ENCODE data around the gene EEF1AKMT2. TPM values are rescaled to one million over a fixed set of nuclear protein-coding genes. Genes with fewer than 3 reads are reported as not detected.

Gene EEF1AKMT2
- total RNA-seq, 1 donor = 20.3 TPM

GRCh38 chr10:124717911-124718741 lies 73.6 kb downstream of the EEF1AKMT2 start:
- Histone ChIP-seq H2AFZ (ENCODE audit: low read length) (no peak overlapping the region), H3K9me3 (ENCODE audit: low read depth, low read length) (no peaks in the 10 kb centered on the region), H3K36me3 (ENCODE audit: insufficient read depth, low read length) (no peaks in the 10 kb centered on the region), H3K4me1 (ENCODE audit: insufficient read depth, low read length) (peaks cover 13% of the 10 kb centered on the region), H3K4me3 (ENCODE audit: insufficient read depth, low read length) (no peak overlapping the region), H3K79me2 (ENCODE audit: insufficient read depth, low read length) (peaks cover 14% of the 10 kb centered on the region), H3K4me2 (ENCODE audit: insufficient read depth, low read length) (no peak overlapping the region), H3K27ac (ENCODE audit: low read depth, low read length) (no peak overlapping the region), H4K20me1 (ENCODE audit: insufficient read depth, low read length) (peaks cover 25% of the 10 kb centered on the region), H3K27me3 (ENCODE audit: insufficient read depth, low read length) (no peaks in the 10 kb centered on the region)
- DNase-seq (ENCODE audit: insufficient read length, low spot score, missing footprints) = peak; percentile 69
- TF ChIP-seq CTCF (IDR thresholded peaks at IDR 0.05; ENCODE audit: extremely low read depth, low read depth, low read length) = no peak

- no peaks in the 10 kb centered on the region for H3K27me3 ChIP-seq (ENCODE audit: insufficient read depth, low read length)
- no peak overlapping the region for H3K4me2 ChIP-seq (ENCODE audit: insufficient read depth, low read length)
- TF ChIP-seq CTCF (IDR thresholded peaks at IDR 0.05; ENCODE audit: extremely low read depth, low read depth, low read length) = no peak
- peaks cover 30% of the 10 kb centered on the region for H4K20me1 ChIP-seq (ENCODE audit: insufficient read depth, low read length)
- peaks cover 14% of the 10 kb centered on the region for H3K79me2 ChIP-seq (ENCODE audit: insufficient read depth, low read length)
- H2AFZ ChIP-seq (ENCODE audit: low read length) = no peak overlapping the region
- H3K9me3 ChIP-seq (ENCODE audit: low read depth, low read length) = no peaks in the 10 kb centered on the region
- H3K36me3 ChIP-seq (ENCODE audit: insufficient read depth, low read length) = no peaks in the 10 kb centered on the region
- no peak overlapping the region for H3K27ac ChIP-seq (ENCODE audit: low read depth, low read length)
- peaks cover 11% of the 10 kb centered on the region for H3K4me1 ChIP-seq (ENCODE audit: insufficient read depth, low read length)
- H3K4me3 ChIP-seq (ENCODE audit: insufficient read depth, low read length) = no peak overlapping the region
- peak; percentile 0 for DNase-seq (ENCODE audit: insufficient read length, low spot score, missing footprints)
These were observed 74.5 kb downstream of the EEF1AKMT2 start for GRCh38 chr10:124717041-124717757.

- peaks cover 30% of the 10 kb centered on the region for H4K20me1 ChIP-seq (ENCODE audit: insufficient read depth, low read length)
- H3K79me2 ChIP-seq (ENCODE audit: insufficient read depth, low read length) = peaks cover 14% of the 10 kb centered on the region
- no peak overlapping the region for H3K27ac ChIP-seq (ENCODE audit: low read depth, low read length)
- DNase-seq (ENCODE audit: insufficient read length, low spot score, missing footprints) = peak; percentile 3
- H3K4me2 ChIP-seq (ENCODE audit: insufficient read depth, low read length) = no peak overlapping the region
- no peaks in the 10 kb centered on the region for H3K27me3 ChIP-seq (ENCODE audit: insufficient read depth, low read length)
- TF ChIP-seq CTCF (IDR thresholded peaks at IDR 0.05; ENCODE audit: extremely low read depth, low read depth, low read length) = no peak
- no peaks in the 10 kb centered on the region for H3K36me3 ChIP-seq (ENCODE audit: insufficient read depth, low read length)
- H2AFZ ChIP-seq (ENCODE audit: low read length) = no peak overlapping the region
- no peaks in the 10 kb centered on the region for H3K9me3 ChIP-seq (ENCODE audit: low read depth, low read length)
- peaks cover 11% of the 10 kb centered on the region for H3K4me1 ChIP-seq (ENCODE audit: insufficient read depth, low read length)
- H3K4me3 ChIP-seq (ENCODE audit: insufficient read depth, low read length) = no peak overlapping the region
These were observed 75.3 kb downstream of the EEF1AKMT2 start for GRCh38 chr10:124716369-124716768.

GRCh38 chr10:124715439-124715838 lies 76.2 kb downstream of the EEF1AKMT2 start:
- peaks cover 30% of the 10 kb centered on the region for H4K20me1 ChIP-seq (ENCODE audit: insufficient read depth, low read length)
- H3K9me3 ChIP-seq (ENCODE audit: low read depth, low read length) = no peaks in the 10 kb centered on the region
- no peak overlapping the region for H3K4me2 ChIP-seq (ENCODE audit: insufficient read depth, low read length)
- peaks cover 17% of the 10 kb centered on the region for H3K79me2 ChIP-seq (ENCODE audit: insufficient read depth, low read length)
- no peak overlapping the region for H3K4me3 ChIP-seq (ENCODE audit: insufficient read depth, low read length)
- peak; percentile 31 for DNase-seq (ENCODE audit: insufficient read length, low spot score, missing footprints)
- no peak overlapping the region for H2AFZ ChIP-seq (ENCODE audit: low read length)
- no peaks in the 10 kb centered on the region for H3K36me3 ChIP-seq (ENCODE audit: insufficient read depth, low read length)
- no peak overlapping the region for H3K27ac ChIP-seq (ENCODE audit: low read depth, low read length)
- TF ChIP-seq CTCF (IDR thresholded peaks at IDR 0.05; ENCODE audit: extremely low read depth, low read depth, low read length) = no peak
- no peaks in the 10 kb centered on the region for H3K27me3 ChIP-seq (ENCODE audit: insufficient read depth, low read length)
- peaks cover 11% of the 10 kb centered on the region for H3K4me1 ChIP-seq (ENCODE audit: insufficient read depth, low read length)

Measured in osteoblast (primary cell).